Fibroblast of upper back skin (primary cell): ENCODE results near the gene TH.

Experiments used
- DNase-seq: peaks from one replicate; pipeline ENCODE4 v3.0.0-alpha.2; 2013

TH gene

GRCh38 chr11:2139621-2140337 is 31.8 kb downstream of the TH start:
- no peak for DNase-seq

- no peak for DNase-seq
Observed at GRCh38 chr11:2139123-2139521, 32.5 kb downstream of the TH start, which contains the start of gene IGF2. IGF2 (minus strand) TSS chr11:2139389; CDS start chr11:2135523, 3,866 bp downstream.

- DNase-seq = no peak
Observed at GRCh38 chr11:2138431-2139122, 33.0 kb downstream of the TH start.

DNA sequence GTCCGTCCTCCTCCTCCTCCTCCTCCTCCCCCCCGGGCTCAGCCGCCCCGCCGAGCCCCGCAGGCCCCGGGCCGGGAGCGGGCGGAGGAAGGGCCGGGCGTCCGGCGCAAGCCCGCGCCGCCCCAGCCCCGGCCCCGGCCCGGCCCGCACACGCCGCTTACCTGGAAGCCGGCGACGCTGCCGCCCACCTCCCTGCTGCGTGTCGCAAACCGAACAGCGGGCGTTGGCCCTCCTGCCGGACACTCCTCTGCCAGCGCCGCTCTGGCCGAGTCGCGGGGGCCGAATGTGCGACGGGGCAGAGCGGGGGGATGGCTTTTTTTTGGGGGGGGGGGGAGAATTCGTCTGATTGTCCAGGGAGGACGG is 33.6 kb downstream of the TH start:
- no peak for DNase-seq

- peak; percentile 28 for DNase-seq
Observed at GRCh38 chr11:2137202-2138067, 34.2 kb downstream of the TH start.

DNA sequence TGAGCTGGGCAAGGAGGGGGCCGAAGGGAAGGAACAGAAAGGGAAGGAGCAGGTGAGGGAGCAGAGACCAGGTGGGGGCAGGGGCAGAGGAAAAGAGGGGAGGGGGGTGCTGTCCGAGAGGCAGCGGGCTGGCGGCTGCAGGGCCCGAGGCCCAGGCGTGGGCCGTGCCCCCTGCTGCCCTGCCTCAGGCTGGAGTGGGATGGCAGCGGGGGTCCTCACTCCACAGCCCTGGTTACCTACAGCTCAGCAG is 34.7 kb downstream of the TH start:
- DNase-seq = no peak

- no peak for DNase-seq
Observed at GRCh38 chr11:2136209-2136951, 35.2 kb downstream of the TH start.

DNA sequence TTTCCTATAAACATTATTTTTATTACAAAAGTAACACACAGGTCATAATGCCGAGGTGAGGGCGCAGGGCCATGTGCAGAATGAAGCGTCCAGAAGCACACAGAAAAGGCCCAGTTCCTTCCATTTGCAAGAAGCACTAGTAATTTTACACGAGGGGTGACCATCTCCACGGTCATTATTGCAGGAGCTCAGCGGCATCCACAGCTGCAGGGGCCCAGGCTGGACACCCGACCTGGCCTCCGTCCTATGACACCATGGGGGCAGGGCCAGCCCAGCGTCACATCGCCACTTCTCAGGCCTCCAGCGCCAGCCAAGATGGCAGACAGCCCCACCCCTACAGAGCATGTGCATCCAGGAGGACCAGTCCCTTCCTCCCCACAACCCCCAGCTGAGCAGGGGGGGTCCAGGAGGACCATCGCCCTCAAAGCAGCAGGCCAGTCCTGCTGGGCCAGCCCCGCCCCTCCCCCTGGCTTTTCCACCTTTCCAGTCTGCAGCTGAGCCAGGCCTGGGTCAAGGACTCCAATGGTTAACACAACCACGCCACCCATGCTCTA is 35.9 kb downstream of the TH start:
- DNase-seq = no peak

DNA sequence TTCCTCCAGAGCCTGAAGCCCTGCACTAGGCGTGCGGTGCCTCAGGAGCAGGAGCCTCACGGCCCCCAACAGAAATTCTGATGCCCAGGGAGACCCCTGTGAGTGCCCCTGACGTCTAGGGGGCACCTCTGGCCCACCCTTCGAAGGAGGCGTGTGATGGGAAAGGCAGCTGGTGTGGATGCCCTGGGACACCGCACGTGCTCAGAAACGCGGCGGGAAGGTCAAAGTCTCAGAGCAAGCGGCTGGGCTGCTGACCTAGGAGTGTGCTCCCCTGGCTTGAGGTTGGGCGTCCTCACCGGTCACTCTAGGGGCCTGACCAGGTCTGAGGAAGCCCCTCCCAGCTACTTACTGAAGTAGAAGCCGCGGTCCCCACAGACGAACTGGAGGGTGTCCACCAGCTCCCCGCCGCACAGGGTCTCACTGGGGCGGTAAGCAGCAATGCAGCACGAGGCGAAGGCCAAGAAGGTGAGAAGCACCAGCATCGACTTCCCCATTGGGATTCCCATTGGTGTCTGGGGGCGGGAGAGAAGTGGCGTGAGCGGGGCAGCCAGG is 36.5 kb downstream of the TH start:
- DNase-seq = no peak

DNA sequence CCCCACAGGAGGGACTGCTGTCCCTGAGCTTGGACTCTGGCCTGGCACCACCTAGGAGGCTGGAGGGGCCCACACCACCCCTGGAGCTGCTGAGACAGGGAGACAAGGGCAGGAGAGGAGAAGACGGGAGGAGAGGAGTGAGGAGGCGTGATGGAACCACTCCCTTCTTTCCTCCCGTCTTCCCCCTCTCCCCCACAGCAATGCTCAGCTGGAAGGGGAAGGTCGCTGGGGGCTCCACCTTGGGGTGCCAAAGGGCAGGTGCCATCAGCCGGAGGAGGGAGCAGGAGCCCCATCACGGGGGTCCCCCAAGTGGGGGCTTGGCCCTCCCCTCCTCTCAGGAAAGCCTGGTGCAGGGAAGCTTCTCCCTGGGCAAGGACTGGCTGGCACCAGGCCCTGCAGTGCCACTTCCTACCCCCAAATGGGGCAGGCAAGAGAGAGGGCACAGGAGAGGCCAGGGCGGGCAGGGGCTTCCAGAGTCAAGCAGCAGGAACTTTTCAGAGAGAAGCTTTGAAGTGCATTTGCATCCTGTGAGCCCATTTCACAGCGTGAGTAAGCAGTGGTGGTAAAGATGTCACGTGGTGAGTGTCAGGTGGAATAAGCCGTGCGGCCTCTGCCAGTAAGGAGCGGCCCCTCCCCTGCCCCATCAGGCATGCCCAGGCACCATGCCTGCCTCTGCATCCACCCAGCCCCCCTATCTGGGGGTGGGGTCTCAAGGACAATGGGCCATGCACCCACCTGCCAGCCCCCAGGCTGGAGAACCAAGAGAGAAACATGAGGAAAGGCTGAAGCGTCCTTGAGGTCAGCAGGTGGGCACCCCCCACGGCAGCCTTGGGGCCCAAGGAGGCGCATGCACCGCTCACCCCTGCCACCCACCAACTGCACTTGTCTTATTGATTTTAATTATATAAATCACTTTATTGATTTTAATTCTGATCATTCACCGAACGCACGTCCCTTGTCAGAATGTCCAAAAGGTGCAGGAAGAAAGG is 37.3 kb downstream of the TH start:
- DNase-seq = no peak

- no peak for DNase-seq
Observed at GRCh38 chr11:2133241-2134021, 38.2 kb downstream of the TH start.

DNA sequence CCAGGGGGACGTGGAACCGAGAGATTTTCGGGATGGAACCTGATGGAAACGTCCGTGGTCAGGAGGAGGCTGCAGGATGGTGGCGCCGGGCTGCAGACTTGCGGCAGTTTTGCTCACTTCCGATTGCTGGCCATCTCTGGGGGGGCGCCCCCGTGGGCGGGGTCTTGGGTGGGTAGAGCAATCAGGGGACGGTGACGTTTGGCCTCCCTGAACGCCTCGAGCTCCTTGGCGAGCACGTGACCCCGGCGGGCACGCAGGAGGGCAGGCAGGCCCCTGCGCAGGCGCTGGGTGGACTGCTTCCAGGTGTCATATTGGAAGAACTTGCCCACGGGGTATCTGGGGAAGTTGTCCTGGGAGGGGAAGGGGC is 38.8 kb downstream of the TH start:
- DNase-seq = no peak

DNA sequence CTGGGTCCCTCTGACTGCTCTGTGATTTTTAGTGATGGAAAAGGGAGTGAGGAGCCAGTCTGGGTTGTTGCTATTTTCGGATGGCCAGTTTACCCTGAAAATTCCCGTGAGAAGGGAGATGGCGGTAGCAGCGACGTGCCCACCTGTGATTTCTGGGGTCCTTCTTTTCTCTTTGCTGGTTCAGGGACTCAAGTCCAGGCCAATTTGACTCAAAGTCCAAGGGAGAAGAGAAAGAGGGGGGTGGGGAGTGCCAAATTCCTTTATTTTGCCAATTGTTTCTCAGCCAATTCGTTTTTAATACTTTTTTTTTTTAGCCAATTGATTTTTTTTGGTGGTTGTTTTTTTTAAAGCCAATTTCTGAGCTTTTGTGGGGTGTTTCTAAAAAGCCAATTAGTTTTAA is 39.4 kb downstream of the TH start:
- no peak for DNase-seq

DNA sequence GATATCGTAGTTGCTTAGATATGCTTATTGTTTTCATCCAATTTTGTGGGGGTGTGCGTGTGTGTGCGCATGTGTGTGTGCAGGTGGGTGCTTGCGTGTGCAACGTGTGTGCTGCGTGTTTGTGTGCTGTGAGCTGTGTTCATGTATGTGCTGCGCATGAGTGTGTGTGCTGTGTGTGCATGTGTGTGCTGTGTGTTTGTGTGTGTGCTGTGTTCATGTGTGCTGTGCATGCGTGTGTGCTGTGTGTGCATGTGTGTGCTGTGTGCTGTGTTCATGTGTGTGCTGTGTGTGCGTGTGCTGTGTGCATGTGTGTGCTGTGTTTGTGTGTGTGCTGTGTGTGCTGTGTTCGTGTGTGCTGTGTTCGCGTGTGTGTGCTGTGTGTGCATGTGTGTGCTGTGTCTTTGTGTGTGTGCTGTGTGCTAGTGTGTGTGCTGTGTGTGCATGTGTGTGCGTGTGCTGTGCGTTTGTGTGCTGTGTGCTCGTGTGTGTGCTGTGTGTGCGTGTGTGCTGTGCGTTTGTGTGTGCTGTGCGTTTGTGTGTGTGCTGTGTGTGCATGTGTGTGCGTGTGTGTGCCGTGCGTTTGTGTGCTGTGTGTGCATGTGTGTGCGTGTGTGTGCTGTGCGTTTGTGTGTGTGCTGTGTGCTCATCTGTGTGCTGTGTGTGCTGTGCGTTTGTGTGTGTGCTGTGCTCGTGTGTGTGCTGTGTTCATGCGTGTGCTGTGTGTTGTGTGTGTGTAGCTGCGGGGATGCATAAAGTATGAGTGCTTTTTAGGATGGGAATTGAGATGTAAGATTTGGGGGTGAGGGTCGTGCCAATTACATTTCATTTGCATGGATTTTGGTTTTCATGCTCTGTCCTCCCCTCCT is 40.0 kb downstream of the TH start:
- no peak for DNase-seq

DNA sequence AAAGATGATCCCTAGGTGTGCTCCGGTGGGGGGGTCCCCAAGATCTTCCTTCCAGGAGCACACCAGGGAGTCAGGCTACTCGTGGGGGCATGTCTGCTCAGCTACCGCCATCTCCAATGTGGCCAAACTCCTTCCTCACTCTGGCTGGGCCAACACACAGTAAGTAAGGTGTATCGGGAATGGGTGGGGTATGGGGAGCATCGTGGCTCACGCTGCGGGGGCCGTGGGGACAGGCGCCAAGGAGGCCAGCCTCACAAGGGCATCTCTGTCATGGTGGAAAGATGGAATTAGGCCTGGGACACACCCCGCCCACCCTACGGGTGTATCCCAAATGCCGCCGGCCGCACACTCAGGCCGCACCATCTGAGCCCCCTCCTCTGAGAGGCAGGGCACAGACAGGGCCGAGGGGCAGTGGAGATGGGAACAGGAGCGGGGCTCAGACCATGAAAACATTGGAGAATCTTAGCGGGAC is 40.7 kb downstream of the TH start:
- DNase-seq = no peak

DNA sequence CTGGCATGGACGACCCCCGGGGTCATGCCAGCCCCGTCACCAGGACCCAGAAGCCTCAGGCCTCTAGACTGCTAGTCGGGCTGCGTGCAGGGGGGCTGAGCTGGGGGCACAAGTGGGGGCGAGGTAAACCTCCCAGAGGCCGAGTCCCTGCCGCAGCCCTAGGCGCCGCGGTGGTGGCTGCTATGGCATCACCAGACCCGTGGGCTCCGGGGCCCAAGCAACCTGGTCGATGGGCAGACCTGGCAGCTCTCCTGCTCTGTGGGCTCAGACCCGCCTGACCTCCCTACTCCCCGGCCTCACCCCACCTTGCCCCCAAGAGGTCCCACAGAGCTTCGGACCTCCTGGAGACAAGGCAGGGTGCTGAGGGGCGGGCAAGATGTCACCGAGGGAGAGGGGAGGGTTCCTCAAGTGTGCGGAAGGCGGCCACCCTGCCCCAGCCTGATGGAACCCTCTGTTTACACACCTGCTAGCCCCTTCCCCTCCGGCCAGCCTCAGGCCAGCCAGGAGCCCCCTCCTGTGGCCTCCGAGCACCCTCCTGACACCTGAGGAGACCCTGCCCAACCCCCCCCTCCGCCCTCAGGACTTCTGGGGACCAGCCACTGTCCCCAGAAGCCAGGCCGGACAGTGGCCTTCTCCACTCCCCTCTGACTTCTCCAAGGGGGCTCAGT is 41.8 kb downstream of the TH start:
- no peak for DNase-seq

DNA sequence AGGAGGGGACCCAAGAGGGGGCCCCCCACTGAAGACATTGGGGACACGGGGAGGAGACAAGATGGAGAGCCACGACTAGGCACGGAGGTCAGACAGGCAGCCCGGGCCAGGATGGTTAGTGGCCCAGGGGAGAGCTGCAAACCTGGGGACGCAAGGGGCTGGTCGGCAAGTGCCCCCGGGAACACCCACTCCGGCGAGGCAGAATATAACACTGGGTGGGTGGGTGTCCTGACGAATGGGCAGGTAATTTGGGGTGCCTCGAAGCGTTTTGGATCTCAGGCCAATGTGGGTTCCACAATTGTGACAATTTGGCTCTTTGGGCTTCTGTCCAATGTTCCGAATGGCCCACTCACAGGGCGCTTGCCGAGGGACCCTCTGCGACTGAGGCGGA is 42.3 kb downstream of the TH start:
- no peak for DNase-seq

- no peak for DNase-seq
Observed at GRCh38 chr11:2128511-2129307, 42.9 kb downstream of the TH start.
